GM18511 (cell line): ENCODE results near the gene CCDC9B.
A peak's percentile ranks its signal among the peaks of the same experiment; 100 is the strongest.

ENCODE experiments used
- ATAC-seq: cut with Tn5 transposase; IDR thresholded peaks from one replicate; pipeline ENCODE4 v1.9.1; 2021; ENCODE audit warnings: mild to moderate bottlenecking, moderate library complexity; ENCODE audit not compliant: unreplicated experiment

CCDC9B gene

GRCh38 chr15:40345867-40346578 lies 5.3 kb upstream of the CCDC9B start:
- no peak for ATAC-seq

- no peak for ATAC-seq
Observed at GRCh38 chr15:40345225-40345866, 4.6 kb upstream of the CCDC9B start.

- no peak for ATAC-seq
Observed at GRCh38 chr15:40344631-40345120, 3.9 kb upstream of the CCDC9B start.

- no peak for ATAC-seq
Observed at GRCh38 chr15:40344217-40344616, 3.5 kb upstream of the CCDC9B start.

GRCh38 chr15:40343512-40343911 lies 2.8 kb upstream of the CCDC9B start:
- no peak for ATAC-seq

GRCh38 chr15:40342416-40343320 lies 1.9 kb upstream of the CCDC9B start:
- ATAC-seq, result no peak

GRCh38 chr15:40340038-40340739 lies 550 bp downstream of the CCDC9B start:
- no peak for ATAC-seq

GRCh38 chr15:40339621-40339945 lies 1.2 kb downstream of the CCDC9B start:
- no peak for ATAC-seq

- ATAC-seq, result no peak
Observed at GRCh38 chr15:40338921-40339620, 1.7 kb downstream of the CCDC9B start.

- peak; percentile 68 for ATAC-seq
Observed at GRCh38 chr15:40338041-40338657, 2.6 kb downstream of the CCDC9B start.

- no peak for ATAC-seq
Observed at GRCh38 chr15:40337597-40337996, 3.1 kb downstream of the CCDC9B start.

- no peak for ATAC-seq
Observed at GRCh38 chr15:40336744-40337122, 4.0 kb downstream of the CCDC9B start.

- ATAC-seq, result no peak
Observed at GRCh38 chr15:40335938-40336743, 4.6 kb downstream of the CCDC9B start.

GRCh38 chr15:40334941-40335795 lies 5.6 kb downstream of the CCDC9B start:
- ATAC-seq, result no peak

- ATAC-seq, result no peak
Observed at GRCh38 chr15:40334541-40334940, 6.2 kb downstream of the CCDC9B start.

- ATAC-seq, result no peak
Observed at GRCh38 chr15:40333922-40334492, 6.7 kb downstream of the CCDC9B start.

- ATAC-seq, result no peak
Observed at GRCh38 chr15:40332113-40332781, 8.5 kb downstream of the CCDC9B start.
